ENCODE results near the gene DAP.

DNA sequence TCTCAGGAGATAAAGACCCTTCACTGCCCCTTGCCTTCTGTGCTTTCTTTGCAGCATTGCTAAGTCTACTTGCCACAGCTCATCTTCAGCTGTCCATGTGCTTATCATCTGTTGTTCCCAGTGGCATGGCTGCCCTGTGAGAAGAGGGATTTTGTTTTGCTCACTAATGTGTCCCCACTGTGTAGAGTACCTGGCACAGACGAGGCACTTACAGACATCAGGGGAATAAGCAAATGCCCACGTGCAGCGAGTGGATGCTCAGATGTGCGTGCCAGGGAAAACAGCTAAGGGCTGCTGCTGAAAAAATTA is 31.0 kb downstream of the DAP start:
- no peak for TF ChIP-seq NR2F1 (conservative IDR thresholded peaks at IDR 0.05)
- TF ChIP-seq, protein P1, sequence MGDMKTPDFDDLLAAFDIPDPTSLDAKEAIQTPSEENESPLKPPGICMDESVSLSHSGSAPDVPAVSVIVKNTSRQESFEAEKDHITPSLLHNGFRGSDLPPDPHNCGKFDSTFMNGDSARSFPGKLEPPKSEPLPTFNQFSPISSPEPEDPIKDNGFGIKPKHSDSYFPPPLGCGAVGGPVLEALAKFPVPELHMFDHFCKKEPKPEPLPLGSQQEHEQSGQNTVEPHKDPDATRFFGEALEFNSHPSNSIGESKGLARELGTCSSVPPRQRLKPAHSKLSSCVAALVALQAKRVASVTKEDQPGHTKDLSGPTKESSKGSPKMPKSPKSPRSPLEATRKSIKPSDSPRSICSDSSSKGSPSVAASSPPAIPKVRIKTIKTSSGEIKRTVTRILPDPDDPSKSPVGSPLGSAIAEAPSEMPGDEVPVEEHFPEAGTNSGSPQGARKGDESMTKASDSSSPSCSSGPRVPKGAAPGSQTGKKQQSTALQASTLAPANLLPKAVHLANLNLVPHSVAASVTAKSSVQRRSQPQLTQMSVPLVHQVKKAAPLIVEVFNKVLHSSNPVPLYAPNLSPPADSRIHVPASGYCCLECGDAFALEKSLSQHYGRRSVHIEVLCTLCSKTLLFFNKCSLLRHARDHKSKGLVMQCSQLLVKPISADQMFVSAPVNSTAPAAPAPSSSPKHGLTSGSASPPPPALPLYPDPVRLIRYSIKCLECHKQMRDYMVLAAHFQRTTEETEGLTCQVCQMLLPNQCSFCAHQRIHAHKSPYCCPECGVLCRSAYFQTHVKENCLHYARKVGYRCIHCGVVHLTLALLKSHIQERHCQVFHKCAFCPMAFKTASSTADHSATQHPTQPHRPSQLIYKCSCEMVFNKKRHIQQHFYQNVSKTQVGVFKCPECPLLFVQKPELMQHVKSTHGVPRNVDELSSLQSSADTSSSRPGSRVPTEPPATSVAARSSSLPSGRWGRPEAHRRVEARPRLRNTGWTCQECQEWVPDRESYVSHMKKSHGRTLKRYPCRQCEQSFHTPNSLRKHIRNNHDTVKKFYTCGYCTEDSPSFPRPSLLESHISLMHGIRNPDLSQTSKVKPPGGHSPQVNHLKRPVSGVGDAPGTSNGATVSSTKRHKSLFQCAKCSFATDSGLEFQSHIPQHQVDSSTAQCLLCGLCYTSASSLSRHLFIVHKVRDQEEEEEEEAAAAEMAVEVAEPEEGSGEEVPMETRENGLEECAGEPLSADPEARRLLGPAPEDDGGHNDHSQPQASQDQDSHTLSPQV (IDR thresholded peaks at IDR 0.05), result no peak

All from GM12878 (cell line).